ENCODE measurements around the gene COX6A2. TPM values are rescaled to one million over a fixed set of nuclear protein-coding genes. Genes with fewer than 3 reads are reported as not detected.

COX6A2 gene
- total RNA-seq, 4 donors from 2014 or later = not detected

GRCh38 chr16:31471875-31472708 is 43.9 kb upstream of the COX6A2 start, which contains the start of gene TGFB1I1:
TSS of gene TGFB1I1 (plus strand) at chr16:31472152. CDS start at chr16:31472189, 37 bp downstream.
- WGBS, 2 donors (ENCODE audit: low coverage in 1 of 2) = 2 to 7% methylated on average over 3 to 23 of the region's 63 CpGs
- peak within 1 kb of the TSS; percentile 95 to 99 (median 98) for H3K27ac ChIP-seq
- H3K36me3 ChIP-seq = peaks cover 0 to 43% of the 10 kb centered on the region in 2 donors
- TF ChIP-seq POLR2AphosphoS5 (IDR thresholded peaks at IDR 0.05) (peak; percentile 48), EP300 (IDR thresholded peaks at IDR 0.05) (no peak), POLR2A (IDR thresholded peaks at IDR 0.05) (peak; percentile 30 to 33), CTCF (IDR thresholded peaks at IDR 0.05) (no peak)
- no peaks in the 10 kb centered on the region for H3K9me3 ChIP-seq
- H3K4me3 ChIP-seq = peak within 1 kb of the TSS; percentile 75 to 88
- peaks cover 2 to 62% (median 9%) of the 10 kb centered on the region in 3 donors for H3K4me1 ChIP-seq
- H3K27me3 ChIP-seq = no peaks in the 10 kb centered on the region
- peak; percentile 71 for ATAC-seq

GRCh38 chr16:31471241-31471874 is 43.2 kb upstream of the COX6A2 start:
- Histone ChIP-seq H3K9me3 (no peaks in the 10 kb centered on the region), H3K4me3 (peak overlapping the region; percentile 75 to 88), H3K27me3 (no peaks in the 10 kb centered on the region), H3K27ac (peak overlapping the region; percentile 95 to 99 (median 98)), H3K4me1 (peaks cover 2 to 54% (median 9%) of the 10 kb centered on the region in 3 donors), H3K36me3 (peaks cover 0 to 43% of the 10 kb centered on the region in 2 donors)
- no peak for TF ChIP-seq EP300 (IDR thresholded peaks at IDR 0.05)
- no peak for TF ChIP-seq POLR2AphosphoS5 (IDR thresholded peaks at IDR 0.05)
- TF ChIP-seq CTCF (IDR thresholded peaks at IDR 0.05) = no peak
- no peak for TF ChIP-seq POLR2A (IDR thresholded peaks at IDR 0.05)
- WGBS, 2 donors (ENCODE audit: low coverage in 1 of 2) = 20 to 30% methylated on average over 2 to 3 of the region's 15 CpGs
- no peak for ATAC-seq

- no peak for ATAC-seq
- H3K4me3 ChIP-seq = no peak overlapping the region
- peaks cover 0 to 43% of the 10 kb centered on the region in 2 donors for H3K36me3 ChIP-seq
- H3K9me3 ChIP-seq = no peaks in the 10 kb centered on the region
- WGBS, 2 donors (ENCODE audit: low coverage in 1 of 2) = 59 to 74% methylated on average over 2 to 3 of the region's 3 CpGs
- TF ChIP-seq CTCF (IDR thresholded peaks at IDR 0.05) = no peak
- no peak for TF ChIP-seq EP300 (IDR thresholded peaks at IDR 0.05)
- TF ChIP-seq POLR2A (IDR thresholded peaks at IDR 0.05) = no peak
- no peak for TF ChIP-seq POLR2AphosphoS5 (IDR thresholded peaks at IDR 0.05)
- peaks cover 2 to 47% (median 6%) of the 10 kb centered on the region in 3 donors for H3K4me1 ChIP-seq
- no peaks in the 10 kb centered on the region for H3K27me3 ChIP-seq
- H3K27ac ChIP-seq = peak overlapping the region; percentile 95 to 99 (median 98)
Measured at GRCh38 chr16:31470615-31471014, 42.5 kb upstream of the COX6A2 start.

- ATAC-seq = no peak
Measured at GRCh38 chr16:31467858-31468257, 39.7 kb upstream of the COX6A2 start.

More at GRCh38 chr16:31467858-31468257, 39.7 kb upstream of the COX6A2 start:
- TF ChIP-seq POLR2AphosphoS5 (IDR thresholded peaks at IDR 0.05) = no peak
- no peak for TF ChIP-seq EP300 (IDR thresholded peaks at IDR 0.05)
- TF ChIP-seq POLR2A (IDR thresholded peaks at IDR 0.05) = no peak
- no peak for TF ChIP-seq CTCF (IDR thresholded peaks at IDR 0.05)
- no peaks in the 10 kb centered on the region for H3K27me3 ChIP-seq
- peaks cover 0 to 19% (median 0%) of the 10 kb centered on the region in 3 donors for H3K4me1 ChIP-seq
- H3K9me3 ChIP-seq = no peaks in the 10 kb centered on the region
- no peak overlapping the region for H3K27ac ChIP-seq
- no peak overlapping the region for H3K4me3 ChIP-seq
- peaks cover 0 to 45% of the 10 kb centered on the region in 2 donors for H3K36me3 ChIP-seq
- WGBS, 2 donors (ENCODE audit: low coverage in 1 of 2) = 80 to 98% methylated on average over 1 to 4 of the region's 5 CpGs

All from gastroesophageal sphincter (tissue), 4 donors.